ENCODE data around the gene BANF2.

Gene BANF2

GRCh38 chr20:17751640-17752039 lies 51.9 kb downstream of the BANF2 start:
- Histone ChIP-seq H2BK12ac (ENCODE audit: low read length in 2 of 2) (no peak overlapping the region), H3K4me1 (ENCODE audit: control insufficient read depth, insufficient read depth, low read depth, low read length) (peaks cover 10% of the 10 kb centered on the region), H3K23ac (ENCODE audit: low read length in 2 of 2) (no peak overlapping the region), H2AFZ (ENCODE audit: low read depth, low read length) (no peak overlapping the region), H3K27ac (ENCODE audit: low read length, poor library complexity, severe bottlenecking) (no peak overlapping the region), H2AK5ac (ENCODE audit: low read length, severe bottlenecking) (no peak overlapping the region), H2BK15ac (ENCODE audit: low read depth, poor library complexity, severe bottlenecking) (no peak overlapping the region), H4K8ac (ENCODE audit: low read length) (no peak overlapping the region), H3K4ac (ENCODE audit: low read depth in 1 of 2, low read length in 2 of 2) (no peak overlapping the region), H3K4me2 (ENCODE audit: low read length, poor library complexity, severe bottlenecking) (no peak overlapping the region), H3K14ac (ENCODE audit: low read length in 2 of 2) (no peak overlapping the region), H3K36me3 (ENCODE audit: control insufficient read depth in 1 of 2, insufficient read depth in 2 of 2, low read depth in 1 of 2, low read length in 2 of 2) (no peaks in the 10 kb centered on the region), H3K27me3 (ENCODE audit: control insufficient read depth in 1 of 2, insufficient read depth in 1 of 2, low read length in 2 of 2) (peaks cover 13 to 36% of the 10 kb centered on the region in 2 experiments), H4K91ac (ENCODE audit: low read length) (no peak overlapping the region), H2BK120ac (ENCODE audit: low read depth, low read length) (no peak overlapping the region), H2BK5ac (ENCODE audit: low read depth, low read length, poor library complexity, severe bottlenecking) (no peak overlapping the region), H3K9me3 (ENCODE audit: control insufficient read depth, low read length) (no peaks in the 10 kb centered on the region), H3K79me1 (replicated peaks; ENCODE audit: low read length, poor library complexity, severe bottlenecking) (no peaks in the 10 kb centered on the region), H3K4me3 (ENCODE audit: insufficient read depth in 1 of 2, low read depth in 1 of 2, low read length in 2 of 2) (no peak overlapping the region), H3K18ac (ENCODE audit: low read depth in 1 of 2, low read length in 2 of 2) (no peak overlapping the region), H3K9ac (ENCODE audit: low read length) (no peak overlapping the region)
- 86% methylated on average over 6 of the region's 8 CpGs for WGBS
- DNase-seq, result no peak

- H2BK12ac ChIP-seq (ENCODE audit: low read length in 2 of 2), result no peak overlapping the region
- H3K23ac ChIP-seq (ENCODE audit: low read length in 2 of 2), result no peak overlapping the region
- H2AFZ ChIP-seq (ENCODE audit: low read depth, low read length), result no peak overlapping the region
- H3K4ac ChIP-seq (ENCODE audit: low read depth in 1 of 2, low read length in 2 of 2), result no peak overlapping the region
- no peaks in the 10 kb centered on the region for H3K79me1 ChIP-seq (replicated peaks; ENCODE audit: low read length, poor library complexity, severe bottlenecking)
- no peak for DNase-seq
- no peak overlapping the region for H3K9ac ChIP-seq (ENCODE audit: low read length)
- no peaks in the 10 kb centered on the region for H3K36me3 ChIP-seq (ENCODE audit: control insufficient read depth in 1 of 2, insufficient read depth in 2 of 2, low read depth in 1 of 2, low read length in 2 of 2)
- no peak overlapping the region for H2BK15ac ChIP-seq (ENCODE audit: low read depth, poor library complexity, severe bottlenecking)
- H3K9me3 ChIP-seq (ENCODE audit: control insufficient read depth, low read length), result no peaks in the 10 kb centered on the region
- no peak overlapping the region for H3K4me3 ChIP-seq (ENCODE audit: insufficient read depth in 1 of 2, low read depth in 1 of 2, low read length in 2 of 2)
- no peak overlapping the region for H2BK5ac ChIP-seq (ENCODE audit: low read depth, low read length, poor library complexity, severe bottlenecking)
- no peak overlapping the region for H3K27ac ChIP-seq (ENCODE audit: low read length, poor library complexity, severe bottlenecking)
- H3K18ac ChIP-seq (ENCODE audit: low read depth in 1 of 2, low read length in 2 of 2), result no peak overlapping the region
- H3K27me3 ChIP-seq (ENCODE audit: control insufficient read depth in 1 of 2, insufficient read depth in 1 of 2, low read length in 2 of 2), result peaks cover 13 to 36% of the 10 kb centered on the region in 2 experiments
- H4K91ac ChIP-seq (ENCODE audit: low read length), result no peak overlapping the region
- H3K14ac ChIP-seq (ENCODE audit: low read length in 2 of 2), result no peak overlapping the region
- H3K4me1 ChIP-seq (ENCODE audit: control insufficient read depth, insufficient read depth, low read depth, low read length), result peaks cover 4% of the 10 kb centered on the region
- no peak overlapping the region for H2AK5ac ChIP-seq (ENCODE audit: low read length, severe bottlenecking)
- no peak overlapping the region for H3K4me2 ChIP-seq (ENCODE audit: low read length, poor library complexity, severe bottlenecking)
- WGBS, result 21% methylated on average over 2 of the region's 2 CpGs
- no peak overlapping the region for H4K8ac ChIP-seq (ENCODE audit: low read length)
- no peak overlapping the region for H2BK120ac ChIP-seq (ENCODE audit: low read depth, low read length)
Observed at GRCh38 chr20:17752459-17752858, 52.7 kb downstream of the BANF2 start.

- no peak overlapping the region for H2BK5ac ChIP-seq (ENCODE audit: low read depth, low read length, poor library complexity, severe bottlenecking)
- peaks cover under 1% of the 10 kb centered on the region for H3K4me1 ChIP-seq (ENCODE audit: control insufficient read depth, insufficient read depth, low read depth, low read length)
- H3K14ac ChIP-seq (ENCODE audit: low read length in 2 of 2), result peak overlapping the region in 1 of 2 experiments; percentile 35
- H2BK15ac ChIP-seq (ENCODE audit: low read depth, poor library complexity, severe bottlenecking), result no peak overlapping the region
- peaks cover 13 to 36% of the 10 kb centered on the region in 2 experiments for H3K27me3 ChIP-seq (ENCODE audit: control insufficient read depth in 1 of 2, insufficient read depth in 1 of 2, low read length in 2 of 2)
- no peak overlapping the region for H3K4me2 ChIP-seq (ENCODE audit: low read length, poor library complexity, severe bottlenecking)
- H4K91ac ChIP-seq (ENCODE audit: low read length), result no peak overlapping the region
- H4K8ac ChIP-seq (ENCODE audit: low read length), result no peak overlapping the region
- H3K9me3 ChIP-seq (ENCODE audit: control insufficient read depth, low read length), result peaks cover 7% of the 10 kb centered on the region
- H3K4ac ChIP-seq (ENCODE audit: low read depth in 1 of 2, low read length in 2 of 2), result no peak overlapping the region
- no peaks in the 10 kb centered on the region for H3K79me1 ChIP-seq (replicated peaks; ENCODE audit: low read length, poor library complexity, severe bottlenecking)
- H3K9ac ChIP-seq (ENCODE audit: low read length), result no peak overlapping the region
- no peak overlapping the region for H2BK120ac ChIP-seq (ENCODE audit: low read depth, low read length)
- H2BK12ac ChIP-seq (ENCODE audit: low read length in 2 of 2), result no peak overlapping the region
- no peak for DNase-seq
- H3K4me3 ChIP-seq (ENCODE audit: insufficient read depth in 1 of 2, low read depth in 1 of 2, low read length in 2 of 2), result no peak overlapping the region
- H3K23ac ChIP-seq (ENCODE audit: low read length in 2 of 2), result no peak overlapping the region
- no peak overlapping the region for H3K27ac ChIP-seq (ENCODE audit: low read length, poor library complexity, severe bottlenecking)
- no peaks in the 10 kb centered on the region for H3K36me3 ChIP-seq (ENCODE audit: control insufficient read depth in 1 of 2, insufficient read depth in 2 of 2, low read depth in 1 of 2, low read length in 2 of 2)
- WGBS, result 89% methylated on average over 4 of the region's 4 CpGs
- H3K18ac ChIP-seq (ENCODE audit: low read depth in 1 of 2, low read length in 2 of 2), result no peak overlapping the region
- H2AK5ac ChIP-seq (ENCODE audit: low read length, severe bottlenecking), result no peak overlapping the region
- H2AFZ ChIP-seq (ENCODE audit: low read depth, low read length), result no peak overlapping the region
Observed at GRCh38 chr20:17753516-17753915, 53.8 kb downstream of the BANF2 start.

- Histone ChIP-seq H2AFZ (ENCODE audit: low read depth, low read length) (no peak overlapping the region), H3K4me2 (ENCODE audit: low read length, poor library complexity, severe bottlenecking) (no peak overlapping the region), H3K9me3 (ENCODE audit: control insufficient read depth, low read length) (peaks cover 11% of the 10 kb centered on the region), H3K14ac (ENCODE audit: low read length in 2 of 2) (no peak overlapping the region), H3K4me1 (ENCODE audit: control insufficient read depth, insufficient read depth, low read depth, low read length) (no peaks in the 10 kb centered on the region), H4K8ac (ENCODE audit: low read length) (no peak overlapping the region), H3K23ac (ENCODE audit: low read length in 2 of 2) (no peak overlapping the region), H2BK12ac (ENCODE audit: low read length in 2 of 2) (no peak overlapping the region), H3K4ac (ENCODE audit: low read depth in 1 of 2, low read length in 2 of 2) (no peak overlapping the region), H3K18ac (ENCODE audit: low read depth in 1 of 2, low read length in 2 of 2) (no peak overlapping the region), H2BK5ac (ENCODE audit: low read depth, low read length, poor library complexity, severe bottlenecking) (no peak overlapping the region), H2AK5ac (ENCODE audit: low read length, severe bottlenecking) (no peak overlapping the region), H3K9ac (ENCODE audit: low read length) (no peak overlapping the region), H3K79me1 (replicated peaks; ENCODE audit: low read length, poor library complexity, severe bottlenecking) (no peaks in the 10 kb centered on the region), H3K27ac (ENCODE audit: low read length, poor library complexity, severe bottlenecking) (no peak overlapping the region), H2BK120ac (ENCODE audit: low read depth, low read length) (no peak overlapping the region), H2BK15ac (ENCODE audit: low read depth, poor library complexity, severe bottlenecking) (no peak overlapping the region), H4K91ac (ENCODE audit: low read length) (no peak overlapping the region), H3K27me3 (ENCODE audit: control insufficient read depth in 1 of 2, insufficient read depth in 1 of 2, low read length in 2 of 2) (peaks cover 13 to 36% of the 10 kb centered on the region in 2 experiments), H3K36me3 (ENCODE audit: control insufficient read depth in 1 of 2, insufficient read depth in 2 of 2, low read depth in 1 of 2, low read length in 2 of 2) (no peaks in the 10 kb centered on the region), H3K4me3 (ENCODE audit: insufficient read depth in 1 of 2, low read depth in 1 of 2, low read length in 2 of 2) (no peak overlapping the region)
- WGBS, result 69% methylated on average over 5 of the region's 6 CpGs
- no peak for DNase-seq
Observed at GRCh38 chr20:17756529-17756928, 56.8 kb downstream of the BANF2 start.

All from mesenchymal stem cell (in vitro differentiated cells and primary cell).